ENCODE results near the gene BMAL1. TPM values are rescaled to one million over a fixed set of nuclear protein-coding genes. Genes with fewer than 3 reads are reported as not detected.
A peak's percentile ranks its signal among the peaks of the same experiment; 100 is the strongest.

Gene BMAL1
- total RNA-seq (2021) (3.2 and 3.6 TPM in 2 replicates), Bru-seq, nascent RNA (percentile 41 among the genes with signal in this experiment), BruChase-seq, experiment 1, labeled RNA remaining after a 2-hour chase (percentile 32 among the genes with signal in this experiment), BruChase-seq, experiment 2, labeled RNA remaining after a 6-hour chase (percentile 28 among the genes with signal in this experiment)
- long read RNA-seq, partial matches to known transcripts: 1 of 10 reads
- long read RNA-seq, other reads (novel, unspliced or antisense): 7 of 10 reads

GRCh38 chr11:13277768-13278608 lies at the start of gene BMAL1:
Gene BMAL1 (plus strand): TSS chr11:13277790. CDS start chr11:13354309, 76,519 bp downstream.
- H3K4me3 ChIP-seq (ENCODE audit: low read depth, low read length, poor library complexity, severe bottlenecking): peak within 1 kb of the TSS; percentile 63
- intact Hi-C loops (cut with micrococcal nuclease; ENCODE audit: unreplicated experiment): loop anchor here (10.0 kb wide), 2 partner anchors 63 to 187 kb away; partner anchors contain the start of gene BTBD10
- BruUV-seq (replicated peaks): no TSS peak
- ChIA-PET CTCF (interaction anchor here (0.6 kb wide), 1 partner anchor 62 kb away, joined by 5 read pairs; no protein-coding TSS in a partner anchor), POLR2A (ENCODE audit: low non-redundant PET) (no interaction called here)
- peaks cover 3% of the 10 kb centered on the region for H3K4me1 ChIP-seq (ENCODE audit: insufficient read depth, low read length, poor library complexity, severe bottlenecking)
- H3K27ac ChIP-seq (ENCODE audit: low read depth, low read length, poor library complexity, severe bottlenecking): no peak within 1 kb of the TSS
- no peaks in the 10 kb centered on the region for H3K36me3 ChIP-seq (ENCODE audit: insufficient read depth, low read length, poor library complexity, severe bottlenecking)
- TF ChIP-seq EZH2 (IDR thresholded peaks at IDR 0.05; ENCODE audit: borderline replicate concordance, low read depth, low read length, poor library complexity, severe bottlenecking): no peak
- TF ChIP-seq, protein P1, sequence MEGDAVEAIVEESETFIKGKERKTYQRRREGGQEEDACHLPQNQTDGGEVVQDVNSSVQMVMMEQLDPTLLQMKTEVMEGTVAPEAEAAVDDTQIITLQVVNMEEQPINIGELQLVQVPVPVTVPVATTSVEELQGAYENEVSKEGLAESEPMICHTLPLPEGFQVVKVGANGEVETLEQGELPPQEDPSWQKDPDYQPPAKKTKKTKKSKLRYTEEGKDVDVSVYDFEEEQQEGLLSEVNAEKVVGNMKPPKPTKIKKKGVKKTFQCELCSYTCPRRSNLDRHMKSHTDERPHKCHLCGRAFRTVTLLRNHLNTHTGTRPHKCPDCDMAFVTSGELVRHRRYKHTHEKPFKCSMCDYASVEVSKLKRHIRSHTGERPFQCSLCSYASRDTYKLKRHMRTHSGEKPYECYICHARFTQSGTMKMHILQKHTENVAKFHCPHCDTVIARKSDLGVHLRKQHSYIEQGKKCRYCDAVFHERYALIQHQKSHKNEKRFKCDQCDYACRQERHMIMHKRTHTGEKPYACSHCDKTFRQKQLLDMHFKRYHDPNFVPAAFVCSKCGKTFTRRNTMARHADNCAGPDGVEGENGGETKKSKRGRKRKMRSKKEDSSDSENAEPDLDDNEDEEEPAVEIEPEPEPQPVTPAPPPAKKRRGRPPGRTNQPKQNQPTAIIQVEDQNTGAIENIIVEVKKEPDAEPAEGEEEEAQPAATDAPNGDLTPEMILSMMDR (conservative IDR thresholded peaks at IDR 0.05; ENCODE audit: low read depth, low read length): no peak
- peaks cover 62% of the 10 kb centered on the region for H3K27me3 ChIP-seq (replicated peaks; ENCODE audit: insufficient read depth, low read depth, low read length, poor library complexity)
- DNase-seq (ENCODE audit: low spot score): peak; percentile 19
- no peaks in the 10 kb centered on the region for H3K9me3 ChIP-seq (ENCODE audit: low read depth, low read length, poor library complexity, severe bottlenecking)

DNA sequence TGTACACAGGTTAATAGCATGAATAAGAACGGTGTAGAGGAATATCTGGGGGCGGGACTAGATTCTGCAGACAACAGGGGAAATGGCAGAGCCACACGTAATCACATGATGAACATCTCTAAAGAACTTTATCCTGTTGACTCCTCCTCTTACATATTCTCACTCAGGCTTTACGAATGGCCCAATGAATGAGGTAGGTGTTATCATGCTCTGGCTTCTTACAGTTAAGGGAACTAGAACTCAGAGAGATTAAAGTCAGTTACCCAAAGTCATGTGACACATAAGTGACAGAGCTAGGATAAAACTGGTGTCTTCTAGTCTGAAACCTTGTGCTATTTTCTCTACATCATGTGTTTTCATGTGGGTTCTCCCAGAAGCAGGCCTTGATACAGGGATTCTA lies 49.0 kb upstream of the BMAL1 start:
- no peaks in the 10 kb centered on the region for H3K27me3 ChIP-seq (replicated peaks; ENCODE audit: insufficient read depth, low read depth, low read length, poor library complexity)
- no peaks in the 10 kb centered on the region for H3K36me3 ChIP-seq (ENCODE audit: insufficient read depth, low read length, poor library complexity, severe bottlenecking)
- H3K27ac ChIP-seq (ENCODE audit: low read depth, low read length, poor library complexity, severe bottlenecking): no peak overlapping the region
- BruUV-seq (replicated peaks): no TSS peak
- no peaks in the 10 kb centered on the region for H3K4me1 ChIP-seq (ENCODE audit: insufficient read depth, low read length, poor library complexity, severe bottlenecking)
- CTCF ChIA-PET: no interaction called here
- no peak overlapping the region for H3K4me3 ChIP-seq (ENCODE audit: low read depth, low read length, poor library complexity, severe bottlenecking)
- TF ChIP-seq EZH2 (IDR thresholded peaks at IDR 0.05; ENCODE audit: borderline replicate concordance, low read depth, low read length, poor library complexity, severe bottlenecking): no peak
- TF ChIP-seq, protein P1 (conservative IDR thresholded peaks at IDR 0.05; ENCODE audit: low read depth, low read length): no peak
- H3K9me3 ChIP-seq (ENCODE audit: low read depth, low read length, poor library complexity, severe bottlenecking): no peaks in the 10 kb centered on the region
- intact Hi-C loops (cut with micrococcal nuclease; ENCODE audit: unreplicated experiment): no loop called here
- no peak for DNase-seq (ENCODE audit: low spot score)
- POLR2A ChIA-PET (ENCODE audit: low non-redundant PET): no interaction called here

GRCh38 chr11:13229136-13229535 lies 48.5 kb upstream of the BMAL1 start:
- Histone ChIP-seq H3K27ac (ENCODE audit: low read depth, low read length, poor library complexity, severe bottlenecking) (no peak overlapping the region), H3K4me3 (ENCODE audit: low read depth, low read length, poor library complexity, severe bottlenecking) (no peak overlapping the region), H3K27me3 (replicated peaks; ENCODE audit: insufficient read depth, low read depth, low read length, poor library complexity) (no peaks in the 10 kb centered on the region), H3K9me3 (ENCODE audit: low read depth, low read length, poor library complexity, severe bottlenecking) (no peaks in the 10 kb centered on the region), H3K36me3 (ENCODE audit: insufficient read depth, low read length, poor library complexity, severe bottlenecking) (no peaks in the 10 kb centered on the region), H3K4me1 (ENCODE audit: insufficient read depth, low read length, poor library complexity, severe bottlenecking) (no peaks in the 10 kb centered on the region)
- ChIA-PET POLR2A (ENCODE audit: low non-redundant PET) (no interaction called here), CTCF (no interaction called here)
- TF ChIP-seq, protein P1 (conservative IDR thresholded peaks at IDR 0.05; ENCODE audit: low read depth, low read length): no peak
- no peak for TF ChIP-seq EZH2 (IDR thresholded peaks at IDR 0.05; ENCODE audit: borderline replicate concordance, low read depth, low read length, poor library complexity, severe bottlenecking)
- no TSS peak for BruUV-seq (replicated peaks)
- intact Hi-C loops (cut with micrococcal nuclease; ENCODE audit: unreplicated experiment): no loop called here
- DNase-seq (ENCODE audit: low spot score): no peak
